HepG2 (cell line): ENCODE measurements around the gene TATDN2. TPM values are rescaled to one million over a fixed set of nuclear protein-coding genes. Genes with fewer than 3 reads are reported as not detected.

Source experiments
- ATAC-seq: fragments of 200-7000 bp; cut with Tn5 transposase; 3 replicates; pipeline ENCODE4 v1.9.1; 2020; ENCODE audit warnings: mild to moderate bottlenecking, moderate library complexity
- BruUV-seq: library from RNA; stranded (reverse); fragments of 400-500 nt; replicated peaks from 2 replicates; lab custom pipeline; 2021; lab: Mats Ljungman, UMichigan
- CTCF ChIA-PET: fragments of 300-600 bp; formaldehyde crosslinking; extraction: SDS; loops from one replicate; lab custom pipeline; 2021; ENCODE audit warnings: low total read pairs, inconsistent platforms, low intra/inter-chr PET ratio; lab: Yijun Ruan, JAX
- POLR2A ChIA-PET: fragments of 350-600 bp; sonication (Branson Sonifier 250); formaldehyde crosslinking; loops from one replicate; lab custom pipeline; 2020; ENCODE audit warnings: antibody characterized with exemption, inconsistent platforms; lab: Yijun Ruan, JAX
- DNase-seq: peaks from one replicate; pipeline ENCODE4 v3.0.0-alpha.2; 2015; ENCODE audit warnings: low spot score
- FAIRE-seq: peaks from 3 replicates; lab custom pipeline; 2011; peaks lifted over from hg19 to GRCh38; lab: Jason Lieb, UNC
- H2AFZ ChIP-seq: one replicate; pipeline ENCODE4 v1.6.1; 2011; ENCODE audit warnings: low read length, inconsistent platforms
- H3K27ac ChIP-seq: fragments of 300-600 bp; 3 replicates; pipeline ENCODE4 v1.8.0; 2011; ENCODE audit warnings: mixed run types, mild to moderate bottlenecking, mixed read lengths, low read length, inconsistent platforms; ENCODE audit not compliant: insufficient read depth; ENCODE audit errors: extremely low read length
- H3K27me3 ChIP-seq, 2 experiments: fragments of 200-600 bp in 1 of 2; 2 replicates in 1 of 2; 3 replicates in 1 of 2; pipeline versions ENCODE4 v1.6.0 to v1.8.0; 2011; ENCODE audit warnings: low read length in 2 of 2, mild to moderate bottlenecking in 2 of 2, moderate library complexity in 2 of 2, inconsistent platforms in 1 of 2; ENCODE audit not compliant: insufficient read depth in 2 of 2, control insufficient read depth in 1 of 2
- H3K36me3 ChIP-seq, 2 experiments: fragments of 200-600 bp in 1 of 2; replicated peaks in 1 of 2; 2 replicates in 1 of 2; 3 replicates in 1 of 2; pipeline versions ENCODE4 v1.5.1 to v1.8.0; 2011; ENCODE audit warnings: low read length in 2 of 2, inconsistent platforms in 1 of 2; ENCODE audit not compliant: insufficient read depth in 2 of 2, control insufficient read depth in 1 of 2
- H3K4me1 ChIP-seq: 2 replicates; pipeline ENCODE4 v1.5.1; 2012; ENCODE audit warnings: low read length, inconsistent platforms; ENCODE audit not compliant: insufficient read depth
- H3K4me2 ChIP-seq: 2 replicates; pipeline ENCODE4 v1.6.0; 2011; ENCODE audit warnings: low read depth, low read length, inconsistent platforms
- H3K4me3 ChIP-seq, 3 experiments: fragments of 200-600 bp in 1 of 3; sonication (generic), shearing (Covaris generic) in 1 of 3; replicated peaks in 1 of 3; 2 replicates each; pipeline ENCODE4 v1.5.1; 2011 to 2016; ENCODE audit warnings: low read length in 3 of 3, inconsistent platforms in 2 of 3, low read depth in 2 of 3, mild to moderate bottlenecking in 2 of 3, control low read depth in 1 of 3, mixed read lengths in 1 of 3; ENCODE audit not compliant: insufficient read depth in 1 of 3
- H3K79me2 ChIP-seq: one replicate; pipeline ENCODE4 v1.6.1; 2011; ENCODE audit warnings: low read length, inconsistent platforms; ENCODE audit not compliant: insufficient read depth
- H3K9ac ChIP-seq: 2 replicates; pipeline ENCODE4 v1.6.0; 2011; ENCODE audit warnings: mild to moderate bottlenecking, low read depth, low read length, inconsistent platforms; ENCODE audit not compliant: insufficient read depth
- H3K9me3 ChIP-seq: 2 replicates; pipeline ENCODE4 v1.5.1; 2012; ENCODE audit warnings: mild to moderate bottlenecking, low read length
- H4K20me1 ChIP-seq: 2 replicates; pipeline ENCODE4 v1.6.0; 2011; ENCODE audit warnings: inconsistent platforms, mild to moderate bottlenecking, low read length, moderate library complexity; ENCODE audit not compliant: insufficient read depth
- ARID5B ChIP-seq: IDR thresholded peaks from 2 replicates; pipeline ENCODE4 v1.4.0; 2020; ENCODE audit warnings: mild to moderate bottlenecking, missing genetic modification reagents
- PATZ1 ChIP-seq: sonication (generic); formaldehyde crosslinking; IDR thresholded peaks from 2 replicates; pipeline ENCODE4 v1.4.0; 2020; ENCODE audit warnings: missing genetic modification reagents
- RBM22 ChIP-seq: fragments of 200-400 bp; formaldehyde crosslinking; optimal IDR thresholded peaks from 2 replicates; pipeline ENCODE3; 2017; ENCODE audit warnings: mild to moderate bottlenecking, low read length, moderate library complexity
- ZNF83 ChIP-seq: sonication (generic); formaldehyde crosslinking; IDR thresholded peaks from 2 replicates; pipeline ENCODE4 v1.4.0; 2020; ENCODE audit warnings: missing genetic modification reagents, mild to moderate bottlenecking, borderline replicate concordance
- ZNF891 ChIP-seq: sonication (generic); formaldehyde crosslinking; IDR thresholded peaks from 2 replicates; pipeline ENCODE4 v1.5.0; 2020; ENCODE audit warnings: mild to moderate bottlenecking, missing genetic modification reagents
- WGBS: methylation state at CpG from one replicate; pipeline ENCODE4 v1.1.6; 2017; ENCODE audit warnings: low lambda C conversion rate; 5-methylcytosine and 5-hydroxymethylcytosine counted together
- in situ Hi-C: cut with HindIII; loops from 2 replicates; pipeline ENCODE4 v1.10.0; 2017; ENCODE audit warnings: low pct_unique_long_range_greater_than_20kb; ENCODE audit not compliant: extremely low pct_ligation_motif_present
- intact Hi-C: fragments of 100-400 bp; cut with micrococcal nuclease; formaldehyde crosslinking; loops from one replicate; pipeline ENCODE4 v1.10.0; 2022; ENCODE audit not compliant: unreplicated experiment
- polyA plus RNA-seq, 8 experiments: library from polyadenylated mRNA; depleted of rRNA in 3 of 8; stranded (reverse) in 7 of 8; unstranded in 1 of 8; fragments of >200 nt; fragmentation: Illumina TruSeq in 4 of 8; extraction: Trizol in 4 of 8; gene quantifications; 2 replicates each; pipeline versions ENCODE4 v1.2.1 to v1.2.3, GENCODE V29; 2011 to 2016; ENCODE audit warnings: low read depth in 4 of 8, missing spikeins in 1 of 8, mixed read lengths in 1 of 8; ENCODE audit not compliant: insufficient read depth in 1 of 8
- total RNA-seq, 5 experiments: library from RNA; depleted of rRNA; stranded (reverse); fragments of >200 nt; fragmentation: Illumina TruSeq; extraction: Trizol; gene quantifications; 2 replicates each; pipeline ENCODE4 v1.2.3, GENCODE V29; 2016; ENCODE audit warnings: low read depth in 1 of 5

TATDN2 gene
- total and polyA plus RNA-seq, 2 of the 13 experiments (the other 11 are each of a cell fraction or from before 2014, with no cell fraction given), result 12.1 to 21.9 TPM

DNA sequence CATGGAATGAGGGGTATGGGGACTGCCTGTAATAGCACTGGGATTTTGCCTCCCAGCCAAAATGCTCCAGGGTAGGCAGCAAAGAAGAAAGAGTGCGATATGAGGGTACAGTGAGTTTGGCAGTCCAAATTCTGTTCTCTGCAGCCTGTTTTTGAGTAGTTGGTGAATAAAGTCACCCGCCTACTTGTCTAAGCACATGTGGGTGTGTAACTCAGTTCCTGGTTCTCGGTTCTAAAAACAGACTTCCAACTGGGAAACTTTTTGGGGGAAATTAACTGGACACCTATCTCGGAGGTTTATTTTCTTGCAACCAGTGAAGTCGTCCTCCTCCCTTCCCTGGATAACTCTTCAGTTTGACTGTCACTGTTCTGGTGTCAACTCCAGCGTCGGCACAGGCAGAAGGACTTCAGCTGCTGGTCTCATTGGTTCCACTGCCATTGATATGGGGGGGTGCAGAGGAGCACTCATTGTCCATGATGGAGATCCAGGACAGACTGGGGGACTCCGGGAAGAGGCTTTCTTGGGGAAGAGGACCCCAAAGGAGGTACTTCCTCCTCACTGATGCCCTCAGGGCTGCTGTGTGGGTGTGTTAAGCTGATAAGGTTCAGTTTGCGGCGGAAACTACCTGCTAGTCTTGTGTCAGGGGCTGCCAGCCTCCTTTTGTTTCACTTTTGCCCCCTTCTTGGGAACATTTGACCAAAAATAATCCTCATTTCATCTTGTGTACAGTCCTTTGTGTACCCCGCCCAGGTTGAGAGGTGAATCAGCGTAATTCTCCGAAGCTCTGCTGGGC, 31.3 kb downstream of the TATDN2 start:
- intact Hi-C loops, result no loop called here
- ATAC-seq (no peak), FAIRE-seq (no peak)
- WGBS, result 96% methylated on average over 13 of the region's 13 CpGs
- POLR2A ChIA-PET, result interaction anchor here (0.7 to 1.8 kb wide), 2 partner anchors 11 to 30 kb away, joined by 3 read pairs; no protein-coding TSS in a partner anchor
- H3K27me3 ChIP-seq, result no peaks in the 10 kb centered on the region
- peaks cover 46 to 82% of the 10 kb centered on the region in 2 experiments for H3K36me3 ChIP-seq
- H2AFZ ChIP-seq, result no peak overlapping the region
- no peak overlapping the region for H3K4me2 ChIP-seq
- H4K20me1 ChIP-seq, result peaks cover 14% of the 10 kb centered on the region
- TF ChIP-seq PATZ1, result no peak
- no peak for TF ChIP-seq ZNF83
- TF ChIP-seq ZNF891 (CRISPR knock-in tag), result no peak
- no peak for TF ChIP-seq ARID5B (CRISPR knock-in tag)
- TF ChIP-seq RBM22, result peak; percentile 61
- TF ChIP-seq, all 625 proteins: peak for 1
- Histone ChIP-seq H3K9ac (no peak overlapping the region), H3K4me3 (no peak overlapping the region), H3K79me2 (peaks cover 16% of the 10 kb centered on the region), H3K4me1 (no peaks in the 10 kb centered on the region), H3K9me3 (no peaks in the 10 kb centered on the region), H3K27ac (no peak overlapping the region)
- no peak for DNase-seq
- in situ Hi-C loops, result no loop called here
- TSS peak; percentile 19 for BruUV-seq
- CTCF ChIA-PET, result no interaction called here
